K562 (cell line): ENCODE data around the gene RASAL3. TPM values are rescaled to one million over a fixed set of nuclear protein-coding genes. Genes with fewer than 3 reads are reported as not detected.
A peak's percentile ranks its signal among the peaks of the same experiment; 100 is the strongest.

Experiments used
- ATAC-seq: fragments of 200-7000 bp; cut with Tn5 transposase; 3 replicates; pipeline ENCODE4 v1.9.1; 2020; ENCODE audit warnings: moderate library complexity
- BruUV-seq: library from RNA; stranded (reverse); fragments of 400-500 nt; replicated peaks from 2 replicates; lab custom pipeline; 2021; lab: Mats Ljungman, UMichigan
- CTCF ChIA-PET: fragments of 300-600 bp; formaldehyde crosslinking; extraction: SDS; loops from one replicate; lab custom pipeline; 2021; ENCODE audit warnings: low intra/inter-chr PET ratio; lab: Yijun Ruan, JAX
- POLR2A ChIA-PET: fragments of 300-600, 350-650 bp; sonication (Branson Sonifier 250); formaldehyde crosslinking; extraction: SDS; loops from one replicate; lab custom pipeline; 2021; ENCODE audit warnings: antibody characterized with exemption, inconsistent platforms; lab: Yijun Ruan, JAX
- DNase-seq, 4 experiments: peaks; one replicate each; pipeline versions ENCODE4 v3.0.0 to v3.0.0-alpha.2; 2011 to 2018; ENCODE audit warnings: low spot score in 3 of 4, mixed read lengths in 3 of 4; ENCODE audit errors: extremely low read depth in 1 of 4
- FAIRE-seq: peaks from 2 replicates; lab custom pipeline; 2011; peaks lifted over from hg19 to GRCh38; lab: Jason Lieb, UNC
- H2AFZ ChIP-seq: 2 replicates; pipeline ENCODE4 v1.6.0; 2011; ENCODE audit warnings: low read depth, low read length, control low read depth, inconsistent platforms
- H3K27ac ChIP-seq: fragments of 200-600 bp; 3 replicates; pipeline ENCODE4 v1.8.0; 2011; ENCODE audit warnings: low read depth, mild to moderate bottlenecking, control low read depth, inconsistent platforms, low read length, moderate library complexity, mixed read lengths; ENCODE audit errors: extremely low read depth
- H3K27me3 ChIP-seq, 2 experiments: fragments of 300-600 bp in 1 of 2; 2 replicates in 1 of 2; 3 replicates in 1 of 2; pipeline versions ENCODE4 v1.6.0 to v1.8.0; 2011; ENCODE audit warnings: inconsistent platforms in 2 of 2, low read length in 2 of 2, mild to moderate bottlenecking in 1 of 2, mixed read lengths in 1 of 2, moderate library complexity in 1 of 2; ENCODE audit not compliant: control insufficient read depth in 2 of 2, insufficient read depth in 2 of 2
- H3K36me3 ChIP-seq: fragments of 300-600 bp; 3 replicates; pipeline ENCODE4 v1.8.0; 2011; ENCODE audit warnings: mild to moderate bottlenecking, low read length, inconsistent platforms; ENCODE audit not compliant: control insufficient read depth, insufficient read depth
- H3K4me1 ChIP-seq, 2 experiments: fragments of 200-600 bp in 1 of 2; replicated peaks in 1 of 2; 2 replicates in 1 of 2; 3 replicates in 1 of 2; pipeline versions ENCODE4 v1.5.1 to v1.8.0; 2011; ENCODE audit warnings: inconsistent platforms in 2 of 2, low read length in 2 of 2, mild to moderate bottlenecking in 1 of 2, mixed read lengths in 1 of 2, moderate library complexity in 1 of 2; ENCODE audit not compliant: control insufficient read depth in 2 of 2, insufficient read depth in 2 of 2
- H3K4me2 ChIP-seq: 2 replicates; pipeline ENCODE4 v1.6.1; 2011; ENCODE audit warnings: low read length, control low read depth, inconsistent platforms, mixed read lengths; ENCODE audit not compliant: insufficient read depth
- H3K4me3 ChIP-seq: fragments of 200-600 bp; sonication (generic), shearing (Covaris generic); 2 replicates; pipeline ENCODE4 v1.5.1; 2016; ENCODE audit warnings: control low read depth, inconsistent platforms
- H3K79me2 ChIP-seq: fragments of 200-600 bp; 3 replicates; pipeline ENCODE4 v1.8.0; 2011; ENCODE audit warnings: low read length, inconsistent platforms; ENCODE audit not compliant: control insufficient read depth, insufficient read depth
- H3K9ac ChIP-seq, 2 experiments: 2 replicates each; pipeline versions ENCODE4 v1.6.0 to v1.6.1; 2011; ENCODE audit warnings: low read depth in 2 of 2, low read length in 2 of 2, control low read depth in 1 of 2, inconsistent platforms in 1 of 2, mild to moderate bottlenecking in 1 of 2, mixed read lengths in 1 of 2; ENCODE audit not compliant: insufficient read depth in 1 of 2
- H3K9me1 ChIP-seq: one replicate; pipeline ENCODE4 v1.6.0; 2011; ENCODE audit warnings: inconsistent platforms, mild to moderate bottlenecking, low read length, moderate library complexity; ENCODE audit not compliant: control insufficient read depth, insufficient read depth
- H3K9me3 ChIP-seq: replicated peaks from 2 replicates; pipeline ENCODE4 v1.5.1; 2011; ENCODE audit warnings: low read depth, low read length, inconsistent platforms; ENCODE audit not compliant: control insufficient read depth, insufficient read depth
- H4K20me1 ChIP-seq: replicated peaks from 2 replicates; pipeline ENCODE4 v1.6.1; 2011; ENCODE audit warnings: low read length, inconsistent platforms, mixed read lengths; ENCODE audit not compliant: control insufficient read depth, insufficient read depth
- ETS2 ChIP-seq: IDR thresholded peaks from 2 replicates; pipeline ENCODE4 v1.6.1; 2016; ENCODE audit warnings: borderline replicate concordance, missing genetic modification characterization, mild to moderate bottlenecking, moderate library complexity, missing compliant biosample characterization; ENCODE audit not compliant: poor library complexity, severe bottlenecking
- FOXK1 ChIP-seq: sonication (generic); formaldehyde crosslinking; IDR thresholded peaks from 2 replicates; pipeline ENCODE4 v1.8.0; 2022; ENCODE audit warnings: missing genetic modification reagents, mild to moderate bottlenecking, borderline replicate concordance
- HOXB6 ChIP-seq: fragments of 250-450 bp; sonication (Bioruptor Pico); IDR thresholded peaks from 2 replicates; pipeline ENCODE4 v1.5.1; 2022; ENCODE audit warnings: mild to moderate bottlenecking, borderline replicate concordance
- KLF6 ChIP-seq: fragments of 250-450 bp; sonication (Bioruptor Pico); IDR thresholded peaks from 2 replicates; pipeline ENCODE4 v1.4.0; 2020; ENCODE audit warnings: mild to moderate bottlenecking, moderate library complexity, borderline replicate concordance
- PURB ChIP-seq: sonication (generic); formaldehyde crosslinking; IDR thresholded peaks from 2 replicates; pipeline ENCODE4 v1.9.0; 2021; ENCODE audit warnings: low read depth, mild to moderate bottlenecking, missing genetic modification reagents
- TRIM24 ChIP-seq, 2 experiments: fragments of 450-650 bp; IDR thresholded peaks; 2 replicates each; pipeline ENCODE4 v1.6.1; 2016
- ZNF121 ChIP-seq: sonication (generic); formaldehyde crosslinking; conservative IDR thresholded peaks from 2 replicates; pipeline ENCODE4 v1.8.0; 2022; ENCODE audit warnings: missing genetic modification reagents
- ZNF23 ChIP-seq: fragments of 250-450 bp; sonication (Bioruptor Pico); IDR thresholded peaks from 2 replicates; pipeline ENCODE4 v1.4.0; 2020; ENCODE audit warnings: mild to moderate bottlenecking
- ZNF444 ChIP-seq: fragments of 250-450 bp; sonication (Bioruptor Pico); IDR thresholded peaks from 2 replicates; pipeline ENCODE4 v1.4.0; 2020; ENCODE audit warnings: mild to moderate bottlenecking, moderate library complexity
- ZNF445 ChIP-seq: fragments of 250-450 bp; sonication (Bioruptor Pico); IDR thresholded peaks from 2 replicates; pipeline ENCODE4 v1.4.0; 2020; ENCODE audit warnings: low read depth, mild to moderate bottlenecking, moderate library complexity
- ZNF589 ChIP-seq: fragments of 200-800 bp; sonication (Bioruptor generic); IDR thresholded peaks from 2 replicates; pipeline ENCODE4 v1.6.1; 2016; ENCODE audit warnings: low read depth, missing genetic modification characterization, missing compliant biosample characterization
- ZNF75A ChIP-seq: fragments of 450-650 bp; formaldehyde crosslinking; IDR thresholded peaks from 2 replicates; pipeline ENCODE4 v1.4.0; 2020; ENCODE audit warnings: mild to moderate bottlenecking
- WGBS: fragments of 100-300 bp; shearing (Covaris generic); methylation state at CpG from one replicate; pipeline ENCODE4 v1.1.6; 2016; ENCODE audit warnings: low coverage, mixed read lengths; ENCODE audit not compliant: insufficient coverage; ENCODE audit errors: missing lambda C conversion rate; 5-methylcytosine and 5-hydroxymethylcytosine counted together
- in situ Hi-C: fragments of 300-500 bp; cut with MboI; formaldehyde crosslinking; loops from 4 replicates; pipeline ENCODE4 v1.15.0; 2018; ENCODE audit warnings: inconsistent platforms, mixed read lengths
- intact Hi-C: fragments of 100-400 bp; cut with micrococcal nuclease; formaldehyde crosslinking; loops from 2 replicates; pipeline ENCODE4 v1.14.2; 2022
- polyA plus RNA-seq, 8 experiments: library from polyadenylated mRNA; depleted of rRNA in 4 of 8; stranded (reverse) in 5 of 8; unstranded in 3 of 8; fragments of >200 nt; fragmentation: Nextera tagmentation in 2 of 8; fragmentation: Illumina TruSeq in 1 of 8; extraction: Ambion mirVana in 2 of 8; extraction: Trizol in 1 of 8; gene quantifications; 2 replicates each; pipeline versions ENCODE4 v1.2.1 to v1.2.3, GENCODE V29; 2011 to 2014; ENCODE audit warnings: inconsistent platforms in 1 of 8, missing spikeins in 1 of 8
- total RNA-seq, 7 experiments: library from RNA; depleted of rRNA in 6 of 7; stranded (reverse); fragments of >200 nt in 6 of 7; fragmentation: Illumina TruSeq in 2 of 7; extraction: Trizol in 2 of 7; gene quantifications; 2 replicates each; pipeline versions ENCODE4 v1.2.1 to v1.2.3, GENCODE V29; 2011 to 2021; ENCODE audit warnings: low replicate concordance in 1 of 7
- TF ChIP-seq, protein P1 (sequence below), 3 experiments: IDR thresholded peaks in 2 of 3; conservative IDR thresholded peaks in 1 of 3; 2 replicates each; pipeline ENCODE4 v1.5.1; 2011 to 2012; ENCODE audit warnings: low read length in 3 of 3, mild to moderate bottlenecking in 3 of 3, control low read depth in 2 of 3, improper control_type of control experiment in 1 of 3, inconsistent platforms in 1 of 3, low read depth in 1 of 3, mixed read lengths in 1 of 3, moderate library complexity in 1 of 3; ENCODE audit not compliant: insufficient read depth in 2 of 3

RASAL3 gene
- total and polyA plus RNA-seq, 9 of the 15 experiments (the other 6 are each of a cell fraction or from before 2014, with no cell fraction given): 0.07 to 0.44 TPM; not detected in 7

DNA sequence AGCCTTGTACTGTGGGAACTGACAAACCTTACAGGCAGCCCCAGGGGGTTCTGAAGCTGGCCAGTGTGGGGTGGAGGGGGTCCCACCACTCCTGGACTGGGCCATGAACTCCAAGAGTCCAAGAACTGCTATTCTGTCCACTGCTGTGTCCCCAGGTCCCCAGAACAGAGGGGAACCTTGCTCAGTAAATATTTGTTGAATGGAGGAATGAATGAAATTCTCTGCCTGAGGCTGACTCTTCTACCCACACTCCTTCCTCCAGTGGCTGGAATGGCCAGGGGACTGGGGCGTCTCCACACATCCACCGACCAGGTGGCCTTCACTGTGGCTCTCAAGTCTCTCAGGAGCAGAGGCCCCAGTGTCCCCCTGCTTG is 26.2 kb downstream of the RASAL3 start:
- FAIRE-seq (no peak), ATAC-seq (no peak), DNase-seq (no peak)
- intact Hi-C loops: no loop called here
- H3K9ac ChIP-seq: peak overlapping the region in 1 of 2 experiments; percentile 48; a peak in 1 of 4 replicates
- ChIA-PET CTCF (no interaction called here), POLR2A (interaction anchor here (1.0 kb wide), 1 partner anchor 19 kb away, joined by 3 read pairs; no protein-coding TSS in a partner anchor)
- no peak overlapping the region for H3K27ac ChIP-seq
- peaks cover 14 to 33% of the 10 kb centered on the region in 2 experiments; a peak in 4 of 5 replicates for H3K27me3 ChIP-seq
- H3K4me2 ChIP-seq: no peak overlapping the region
- in situ Hi-C loops: no loop called here
- H3K4me3 ChIP-seq: no peak overlapping the region
- H3K9me1 ChIP-seq: no peaks in the 10 kb centered on the region
- H3K9me3 ChIP-seq: no peaks in the 10 kb centered on the region
- H2AFZ ChIP-seq: no peak overlapping the region
- TF ChIP-seq KLF6 (CRISPR knock-in tag) (no peak), HOXB6 (CRISPR knock-in tag) (no peak), PURB (CRISPR knock-in tag) (no peak)
- 14% methylated on average over 2 of the region's 2 CpGs for WGBS
- H3K79me2 ChIP-seq: no peaks in the 10 kb centered on the region
- no peaks in the 10 kb centered on the region for H4K20me1 ChIP-seq
- no peaks in the 10 kb centered on the region for H3K36me3 ChIP-seq
- no TSS peak for BruUV-seq
- H3K4me1 ChIP-seq: peaks cover 7 to 41% of the 10 kb centered on the region in 2 experiments

DNA sequence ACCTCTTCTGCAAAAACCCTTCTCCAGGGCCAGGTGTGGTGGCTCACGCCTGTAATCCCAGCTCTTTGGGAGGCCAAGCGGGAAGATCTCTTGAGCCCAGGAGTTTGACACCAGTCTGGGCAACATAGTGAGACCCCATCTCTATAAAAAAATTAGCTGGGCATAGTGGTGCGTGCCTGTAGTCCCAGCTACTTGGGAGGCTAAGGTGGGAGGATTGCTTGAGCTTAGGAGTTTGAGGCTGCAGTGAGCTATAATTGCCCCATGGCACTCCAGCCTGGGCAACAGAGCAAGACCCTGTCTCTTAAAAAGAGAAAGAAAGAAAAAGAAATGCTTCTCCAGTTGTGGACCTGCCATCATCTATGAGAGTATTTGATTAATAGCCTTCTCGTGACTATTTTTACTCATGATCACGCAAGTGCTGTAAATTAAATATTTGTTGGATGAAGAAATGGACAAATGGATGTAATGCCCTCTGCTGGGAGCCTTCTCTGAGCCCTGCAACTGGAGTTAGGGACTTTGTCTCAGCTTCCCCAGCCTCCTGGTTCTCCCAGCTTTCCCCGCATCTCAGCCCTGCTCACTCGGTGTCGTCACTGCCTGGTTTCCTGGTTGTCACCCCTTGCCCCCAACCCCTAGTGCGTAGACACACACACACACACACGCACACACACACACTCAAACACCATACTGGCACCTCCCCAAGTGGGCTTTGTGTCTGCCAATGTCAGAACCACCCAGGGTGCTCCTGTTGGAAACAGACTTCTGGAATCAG is 26.8 kb downstream of the RASAL3 start:
- Histone ChIP-seq H3K4me1 (peaks cover 7 to 46% of the 10 kb centered on the region in 2 experiments), H3K4me3 (no peak overlapping the region), H3K27ac (no peak overlapping the region), H3K9me3 (no peaks in the 10 kb centered on the region), H3K9me1 (no peaks in the 10 kb centered on the region), H3K9ac (peak overlapping the region in 1 of 2 experiments; percentile 48; a peak in 1 of 4 replicates), H3K27me3 (peaks cover 14 to 33% of the 10 kb centered on the region in 2 experiments; a peak in 4 of 5 replicates), H3K36me3 (no peaks in the 10 kb centered on the region), H4K20me1 (no peaks in the 10 kb centered on the region), H3K79me2 (peaks cover 4% of the 10 kb centered on the region; the same call in 2 of the 3 replicates), H3K4me2 (no peak overlapping the region), H2AFZ (no peak overlapping the region)
- FAIRE-seq (no peak), ATAC-seq (no peak), DNase-seq (no peak)
- POLR2A ChIA-PET: interaction anchor here (1.4 to 2.3 kb wide), 3 partner anchors 8 to 18 kb away, joined by 3 to 6 read pairs (median 4); partner anchors contain the start of gene AKAP8L
- no TSS peak for BruUV-seq
- WGBS: 15% methylated on average over 10 of the region's 10 CpGs
- in situ Hi-C loops (no loop called here), intact Hi-C loops (no loop called here)
- CTCF ChIA-PET: no interaction called here
- no peak for TF ChIP-seq ZNF23 (CRISPR knock-in tag)
- TF ChIP-seq ZNF444 (CRISPR knock-in tag): no peak
- TF ChIP-seq ZNF121 (CRISPR knock-in tag): peak; percentile 97
- TF ChIP-seq TRIM24 (IDR thresholded peaks at IDR 0.05): no peak
- no peak for TF ChIP-seq ETS2 (tag)
- no peak for TF ChIP-seq FOXK1 (CRISPR knock-in tag)
- TF ChIP-seq ZNF589 (CRISPR knock-in tag): no peak
- TF ChIP-seq, protein P1, sequence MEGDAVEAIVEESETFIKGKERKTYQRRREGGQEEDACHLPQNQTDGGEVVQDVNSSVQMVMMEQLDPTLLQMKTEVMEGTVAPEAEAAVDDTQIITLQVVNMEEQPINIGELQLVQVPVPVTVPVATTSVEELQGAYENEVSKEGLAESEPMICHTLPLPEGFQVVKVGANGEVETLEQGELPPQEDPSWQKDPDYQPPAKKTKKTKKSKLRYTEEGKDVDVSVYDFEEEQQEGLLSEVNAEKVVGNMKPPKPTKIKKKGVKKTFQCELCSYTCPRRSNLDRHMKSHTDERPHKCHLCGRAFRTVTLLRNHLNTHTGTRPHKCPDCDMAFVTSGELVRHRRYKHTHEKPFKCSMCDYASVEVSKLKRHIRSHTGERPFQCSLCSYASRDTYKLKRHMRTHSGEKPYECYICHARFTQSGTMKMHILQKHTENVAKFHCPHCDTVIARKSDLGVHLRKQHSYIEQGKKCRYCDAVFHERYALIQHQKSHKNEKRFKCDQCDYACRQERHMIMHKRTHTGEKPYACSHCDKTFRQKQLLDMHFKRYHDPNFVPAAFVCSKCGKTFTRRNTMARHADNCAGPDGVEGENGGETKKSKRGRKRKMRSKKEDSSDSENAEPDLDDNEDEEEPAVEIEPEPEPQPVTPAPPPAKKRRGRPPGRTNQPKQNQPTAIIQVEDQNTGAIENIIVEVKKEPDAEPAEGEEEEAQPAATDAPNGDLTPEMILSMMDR (IDR thresholded peaks at IDR 0.05 in 2 of 3, conservative IDR thresholded peaks at IDR 0.05 in 1 of 3; ENCODE audit: insufficient read depth in 2 of 3, low read depth in 1 of 3, low read length in 3 of 3): peak in 1 of 3 experiments; percentile 24; a peak in 2 of 6 replicates
- no peak for TF ChIP-seq ZNF75A
- no peak for TF ChIP-seq ZNF445 (CRISPR knock-in tag)
